PC-9 (cell line): ENCODE measurements around the gene UNC5CL.

Experiments
- CTCF ChIP-seq: fragments of 200-600 bp; sonication (generic); conservative IDR thresholded peaks from 2 replicates; pipeline ENCODE4 v1.6.1; 2017; ENCODE audit warnings: mixed run types, antibody characterized with exemption, mild to moderate bottlenecking, moderate library complexity
- EZH2 ChIP-seq: fragments of 200-600 bp; sonication (generic); IDR thresholded peaks from 2 replicates; pipeline ENCODE4 v1.8.0; 2017; ENCODE audit warnings: antibody characterized with exemption, low read depth

- TF ChIP-seq CTCF (no peak), EZH2 (no peak)
Measured at GRCh38 chr6:41000248-41000647, 38.8 kb downstream of the UNC5CL start.
